ENCODE measurements around the gene CAPS. TPM values are rescaled to one million over a fixed set of nuclear protein-coding genes. Genes with fewer than 3 reads are reported as not detected.

Gene CAPS
- polyA plus RNA-seq, 1 donor (not counting 4 experiments of a cell fraction or from before 2014, with no cell fraction given): 2.7 TPM

DNA sequence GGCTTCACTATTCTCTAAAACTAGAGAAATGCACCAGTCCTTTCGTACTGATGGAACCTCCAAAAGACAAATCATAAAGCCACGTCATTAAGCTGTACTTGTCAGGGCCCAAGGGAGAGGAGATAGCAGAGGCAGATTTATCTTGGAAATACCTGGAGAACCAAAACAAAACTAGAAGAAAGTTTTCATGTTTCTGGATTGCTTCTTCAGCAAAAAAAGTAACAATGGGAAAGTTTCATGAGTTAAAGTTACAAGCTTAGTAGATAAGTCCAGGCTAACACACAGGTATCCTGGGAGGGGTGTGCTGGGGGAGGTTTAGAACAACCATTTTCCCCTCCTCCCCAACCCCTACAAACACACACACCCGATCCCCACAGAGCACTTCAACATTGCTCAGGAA is 42.3 kb downstream of the CAPS start:
- H3K4me1 ChIP-seq (ENCODE audit: control insufficient read depth, extremely low read depth, insufficient read depth, low read length): peaks cover 3% of the 10 kb centered on the region
- H3K4me2 ChIP-seq (ENCODE audit: control insufficient read depth, extremely low read depth, insufficient read depth, low read depth, low read length): no peak overlapping the region
- no peak overlapping the region for H2AFZ ChIP-seq (ENCODE audit: control insufficient read depth, low read length)
- H3K4me3 ChIP-seq (ENCODE audit: control insufficient read depth in 2 of 3, extremely low read depth in 1 of 3, insufficient read depth in 2 of 3, low read depth in 1 of 3, low read length in 3 of 3): no peak overlapping the region
- DNase-seq (ENCODE audit: low read depth, low spot score) (no peak), FAIRE-seq (no peak)
- dilution Hi-C loops (cut with MboI; ENCODE audit: extremely low pct_ligation_motif_present, low sequenced_read_pairs): no loop called here
- no peaks in the 10 kb centered on the region for H3K27me3 ChIP-seq (ENCODE audit: control insufficient read depth, extremely low read depth, insufficient read depth, low read length)
- H3K9ac ChIP-seq (ENCODE audit: control insufficient read depth, extremely low read depth, insufficient read depth, low read length): no peak overlapping the region
- TF ChIP-seq, protein P1, sequence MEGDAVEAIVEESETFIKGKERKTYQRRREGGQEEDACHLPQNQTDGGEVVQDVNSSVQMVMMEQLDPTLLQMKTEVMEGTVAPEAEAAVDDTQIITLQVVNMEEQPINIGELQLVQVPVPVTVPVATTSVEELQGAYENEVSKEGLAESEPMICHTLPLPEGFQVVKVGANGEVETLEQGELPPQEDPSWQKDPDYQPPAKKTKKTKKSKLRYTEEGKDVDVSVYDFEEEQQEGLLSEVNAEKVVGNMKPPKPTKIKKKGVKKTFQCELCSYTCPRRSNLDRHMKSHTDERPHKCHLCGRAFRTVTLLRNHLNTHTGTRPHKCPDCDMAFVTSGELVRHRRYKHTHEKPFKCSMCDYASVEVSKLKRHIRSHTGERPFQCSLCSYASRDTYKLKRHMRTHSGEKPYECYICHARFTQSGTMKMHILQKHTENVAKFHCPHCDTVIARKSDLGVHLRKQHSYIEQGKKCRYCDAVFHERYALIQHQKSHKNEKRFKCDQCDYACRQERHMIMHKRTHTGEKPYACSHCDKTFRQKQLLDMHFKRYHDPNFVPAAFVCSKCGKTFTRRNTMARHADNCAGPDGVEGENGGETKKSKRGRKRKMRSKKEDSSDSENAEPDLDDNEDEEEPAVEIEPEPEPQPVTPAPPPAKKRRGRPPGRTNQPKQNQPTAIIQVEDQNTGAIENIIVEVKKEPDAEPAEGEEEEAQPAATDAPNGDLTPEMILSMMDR (optimal IDR thresholded peaks at IDR 0.05 in 1 of 3, IDR thresholded peaks at IDR 0.05 in 1 of 3, conservative IDR thresholded peaks at IDR 0.05 in 1 of 3; ENCODE audit: extremely low read depth in 1 of 3, insufficient read depth in 2 of 3, low read length in 3 of 3): no peak
- TF ChIP-seq EZH2 (IDR thresholded peaks at IDR 0.05; ENCODE audit: low read length): no peak
- peaks cover 0 to 2% of the 10 kb centered on the region in 2 experiments for H3K36me3 ChIP-seq (ENCODE audit: control insufficient read depth in 2 of 2, extremely low read depth in 1 of 2, insufficient read depth in 2 of 2, low read length in 2 of 2)
- no peaks in the 10 kb centered on the region for H3K9me3 ChIP-seq (ENCODE audit: control insufficient read depth, low read depth, low read length)
- H3K9me1 ChIP-seq (ENCODE audit: control insufficient read depth, extremely low read depth, insufficient read depth, low read length): peaks cover 3% of the 10 kb centered on the region
- peaks cover 17% of the 10 kb centered on the region for H4K20me1 ChIP-seq (ENCODE audit: control insufficient read depth, extremely low read depth, insufficient read depth, low read length)
- H3K27ac ChIP-seq (ENCODE audit: control insufficient read depth, insufficient read depth, low read length): no peak overlapping the region
- peaks cover 94% of the 10 kb centered on the region for H3K79me2 ChIP-seq (ENCODE audit: control insufficient read depth, insufficient read depth, low read length)

DNA sequence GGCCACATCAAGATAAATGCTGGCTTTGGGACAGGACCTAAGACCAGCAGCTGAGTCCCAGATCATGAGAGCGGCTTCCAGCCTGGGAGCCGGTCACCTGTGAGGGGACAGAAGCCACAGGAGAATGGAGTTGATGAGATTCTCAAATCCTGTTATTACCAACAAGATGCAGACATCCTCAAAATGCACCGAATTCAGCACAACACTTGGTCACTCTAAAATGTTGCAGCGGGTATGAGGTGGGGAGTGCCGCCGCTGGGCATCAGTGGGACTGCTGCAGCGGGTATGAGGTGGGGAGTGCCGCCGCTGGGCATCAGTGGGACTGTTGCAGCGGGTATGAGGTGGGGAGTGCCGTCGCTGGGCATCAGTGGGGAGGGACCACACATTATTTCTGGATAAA is 42.7 kb downstream of the CAPS start:
- no peak overlapping the region for H3K27ac ChIP-seq (ENCODE audit: control insufficient read depth, insufficient read depth, low read length)
- H3K9me1 ChIP-seq (ENCODE audit: control insufficient read depth, extremely low read depth, insufficient read depth, low read length): peaks cover 3% of the 10 kb centered on the region
- dilution Hi-C loops (cut with MboI; ENCODE audit: extremely low pct_ligation_motif_present, low sequenced_read_pairs): no loop called here
- no peak for DNase-seq (ENCODE audit: low read depth, low spot score)
- no peak overlapping the region for H2AFZ ChIP-seq (ENCODE audit: control insufficient read depth, low read length)
- peaks cover 0 to 2% of the 10 kb centered on the region in 2 experiments for H3K36me3 ChIP-seq (ENCODE audit: control insufficient read depth in 2 of 2, extremely low read depth in 1 of 2, insufficient read depth in 2 of 2, low read length in 2 of 2)
- H3K9ac ChIP-seq (ENCODE audit: control insufficient read depth, extremely low read depth, insufficient read depth, low read length): no peak overlapping the region
- no peak for TF ChIP-seq EZH2 (IDR thresholded peaks at IDR 0.05; ENCODE audit: low read length)
- TF ChIP-seq, protein P1 (optimal IDR thresholded peaks at IDR 0.05 in 1 of 3, IDR thresholded peaks at IDR 0.05 in 1 of 3, conservative IDR thresholded peaks at IDR 0.05 in 1 of 3; ENCODE audit: extremely low read depth in 1 of 3, insufficient read depth in 2 of 3, low read length in 3 of 3): no peak
- no peak for FAIRE-seq
- H3K27me3 ChIP-seq (ENCODE audit: control insufficient read depth, extremely low read depth, insufficient read depth, low read length): no peaks in the 10 kb centered on the region
- no peak overlapping the region for H3K4me2 ChIP-seq (ENCODE audit: control insufficient read depth, extremely low read depth, insufficient read depth, low read depth, low read length)
- H3K9me3 ChIP-seq (ENCODE audit: control insufficient read depth, low read depth, low read length): no peaks in the 10 kb centered on the region
- no peak overlapping the region for H3K4me3 ChIP-seq (ENCODE audit: control insufficient read depth in 2 of 3, extremely low read depth in 1 of 3, insufficient read depth in 2 of 3, low read depth in 1 of 3, low read length in 3 of 3)
- H3K4me1 ChIP-seq (ENCODE audit: control insufficient read depth, extremely low read depth, insufficient read depth, low read length): peaks cover 3% of the 10 kb centered on the region
- peaks cover 17% of the 10 kb centered on the region for H4K20me1 ChIP-seq (ENCODE audit: control insufficient read depth, extremely low read depth, insufficient read depth, low read length)
- H3K79me2 ChIP-seq (ENCODE audit: control insufficient read depth, insufficient read depth, low read length): peaks cover 93% of the 10 kb centered on the region

All from keratinocyte (primary cell).